Measurements from ENCODE around the gene PLAGL2. TPM values are rescaled to one million over a fixed set of nuclear protein-coding genes. Genes with fewer than 3 reads are reported as not detected.

Gene PLAGL2
- total and polyA plus RNA-seq, 2 of the 8 experiments (the other 6 are each of a cell fraction or from before 2014, with no cell fraction given): 20.6 to 25.4 TPM

- Histone ChIP-seq H3K4me2 (ENCODE audit: insufficient read depth in 1 of 2, low read depth in 2 of 2, low read length in 2 of 2) (no peak overlapping the region), H4K5ac (ENCODE audit: insufficient read length, low read depth, low read length) (no peak overlapping the region), H3K23ac (ENCODE audit: insufficient read length) (no peak overlapping the region), H3K14ac (ENCODE audit: insufficient read length) (no peak overlapping the region), H4K8ac (ENCODE audit: extremely low read depth, insufficient read depth, low read length) (no peak overlapping the region), H2BK12ac (ENCODE audit: low read depth, low read length) (no peak overlapping the region), H3K79me2 (ENCODE audit: control insufficient read depth in 1 of 2, insufficient read depth in 2 of 2, low read length in 2 of 2) (no peaks in the 10 kb centered on the region), H3K27me3 (replicated peaks in 1 of 4; ENCODE audit: control insufficient read depth in 3 of 4, extremely low read depth in 1 of 4, insufficient read depth in 3 of 4, low read length in 3 of 4) (no peaks in the 10 kb centered on the region), H3K4ac (replicated peaks; ENCODE audit: insufficient read length, low read depth, low read length) (no peak overlapping the region), H2BK15ac (ENCODE audit: low read length) (no peak overlapping the region), H3K23me2 (ENCODE audit: low read depth, low read length) (no peaks in the 10 kb centered on the region), H3K18ac (ENCODE audit: extremely low read depth, low read length) (no peak overlapping the region), H2AFZ (ENCODE audit: low read length) (no peak overlapping the region), H3K56ac (replicated peaks; ENCODE audit: insufficient read length, low read depth, low read length) (no peak overlapping the region), H3K36me3 (ENCODE audit: control insufficient read depth in 2 of 4, insufficient read depth in 4 of 4, low read length in 3 of 4) (peaks cover 21 to 36% (median 33%) of the 10 kb centered on the region in 4 experiments), H3K4me1 (replicated peaks in 1 of 4; ENCODE audit: control insufficient read depth in 3 of 4, insufficient read depth in 4 of 4, low read length in 3 of 4) (peaks cover 0 to 2% (median 0%) of the 10 kb centered on the region in 4 experiments; a peak in 2 of 7 replicates), H2BK20ac (ENCODE audit: low read length) (no peak overlapping the region), H3K9me3 (ENCODE audit: insufficient read depth in 2 of 2, low read depth in 1 of 2, low read length in 1 of 2) (no peaks in the 10 kb centered on the region), H3K9ac (replicated peaks in 1 of 4; ENCODE audit: extremely low read depth in 1 of 4, low read depth in 3 of 4, low read length in 3 of 4) (no peak overlapping the region; a peak in 1 of 7 replicates), H2BK5ac (ENCODE audit: low read depth, low read length) (no peak overlapping the region), H3K27ac (ENCODE audit: low read depth, low read length) (no peak overlapping the region), H4K20me1 (replicated peaks in 1 of 2; ENCODE audit: control insufficient read depth in 1 of 2, insufficient read depth in 2 of 2, low read length in 2 of 2) (peaks cover 2 to 4% of the 10 kb centered on the region in 2 experiments), H3K79me1 (ENCODE audit: low read depth, low read length) (no peaks in the 10 kb centered on the region), H2BK120ac (replicated peaks; ENCODE audit: low read depth, low read length) (no peak overlapping the region), H2AK5ac (ENCODE audit: low read depth, low read length) (no peak overlapping the region), H4K91ac (replicated peaks; ENCODE audit: insufficient read length, low read length) (no peak overlapping the region), H3K4me3 (ENCODE audit: extremely low read depth in 1 of 4, insufficient read depth in 2 of 4, low read depth in 3 of 4, low read length in 4 of 4) (no peak overlapping the region)
- 86% methylated on average over 4 of the region's 4 CpGs; no CpG with 5 or more reads in 1 of the 2 experiments for WGBS, 2 experiments (ENCODE audit: extremely low coverage in 1 of 2, insufficient coverage in 1 of 2, insufficient read length in 1 of 2, insufficient replicate concordance in 2 of 2, low coverage in 1 of 2, low lambda C conversion rate in 2 of 2, missing lambda C conversion rate in 1 of 2)
- no peak for TF ChIP-seq E2F6 (IDR thresholded peaks at IDR 0.05)
- TF ChIP-seq KDM5A (IDR thresholded peaks at IDR 0.05; ENCODE audit: low read length): no peak
- TF ChIP-seq JUND (IDR thresholded peaks at IDR 0.05; ENCODE audit: low read length): no peak
- POLR2A ChIA-PET (ENCODE audit: partially characterized antibody): no interaction called here
- FAIRE-seq (no peak), DNase-seq (ENCODE audit: low read depth in 1 of 2, low spot score in 2 of 2) (no peak)
- CTCF ChIA-PET (ENCODE audit: partially characterized antibody): interaction anchor here (1.1 to 1.3 kb wide), 2 partner anchors 17 to 122 kb away, joined by 3 to 4 read pairs; no protein-coding TSS in a partner anchor
These were observed 54.3 kb downstream of the PLAGL2 start for GRCh38 chr20:32153156-32153665.

All from H1 (cell line).